ENCODE measurements around the gene RNF113B.

RNF113B gene

GRCh38 chr13:98203646-98204326 is 26.7 kb upstream of the RNF113B start:
- DNase-seq (ENCODE audit: low read depth in 2 of 2): no peak

- no peak for DNase-seq (ENCODE audit: low read depth in 2 of 2)
Measured at GRCh38 chr13:98201984-98202383, 24.9 kb upstream of the RNF113B start.

- no peak for DNase-seq (ENCODE audit: low read depth in 2 of 2)
Measured at GRCh38 chr13:98201189-98201588, 24.1 kb upstream of the RNF113B start.

- DNase-seq (ENCODE audit: low read depth in 2 of 2): no peak
Measured at GRCh38 chr13:98200211-98200878, 23.3 kb upstream of the RNF113B start.

GRCh38 chr13:98199480-98199879 is 22.4 kb upstream of the RNF113B start:
- no peak for DNase-seq (ENCODE audit: low read depth in 2 of 2)

GRCh38 chr13:98198683-98199082 is 21.6 kb upstream of the RNF113B start:
- DNase-seq (ENCODE audit: low read depth in 2 of 2): no peak

GRCh38 chr13:98195054-98195791 is 18.2 kb upstream of the RNF113B start:
- no peak for DNase-seq (ENCODE audit: low read depth in 2 of 2)

GRCh38 chr13:98192008-98192407 is 14.9 kb upstream of the RNF113B start:
- DNase-seq (ENCODE audit: low read depth in 2 of 2): no peak

- DNase-seq (ENCODE audit: low read depth in 2 of 2): no peak
Measured at GRCh38 chr13:98190889-98191444, 13.9 kb upstream of the RNF113B start.

- DNase-seq (ENCODE audit: low read depth in 2 of 2): no peak
Measured at GRCh38 chr13:98189841-98190505, 12.9 kb upstream of the RNF113B start.

GRCh38 chr13:98188544-98189166 is 11.6 kb upstream of the RNF113B start:
- DNase-seq (ENCODE audit: low read depth in 2 of 2): no peak

- DNase-seq (ENCODE audit: low read depth in 2 of 2): no peak
Measured at GRCh38 chr13:98187965-98188261, 10.8 kb upstream of the RNF113B start.

GRCh38 chr13:98187155-98187964 is 10.3 kb upstream of the RNF113B start:
- DNase-seq (ENCODE audit: low read depth in 2 of 2): no peak

- no peak for DNase-seq (ENCODE audit: low read depth in 2 of 2)
Measured at GRCh38 chr13:98184792-98185191, 7.7 kb upstream of the RNF113B start.

GRCh38 chr13:98182589-98182988 is 5.5 kb upstream of the RNF113B start:
- DNase-seq (ENCODE audit: low read depth in 2 of 2): no peak

- no peak for DNase-seq (ENCODE audit: low read depth in 2 of 2)
Measured at GRCh38 chr13:98182153-98182552, 5.1 kb upstream of the RNF113B start.

- DNase-seq (ENCODE audit: low read depth in 2 of 2): no peak
Measured at GRCh38 chr13:98181111-98181815, 4.2 kb upstream of the RNF113B start.

GRCh38 chr13:98180092-98180491 is 3.0 kb upstream of the RNF113B start:
- DNase-seq (ENCODE audit: low read depth in 2 of 2): no peak

GRCh38 chr13:98175823-98176222 is 1.2 kb downstream of the RNF113B start:
- no peak for DNase-seq (ENCODE audit: low read depth in 2 of 2)

GRCh38 chr13:98175043-98175442 is 2.0 kb downstream of the RNF113B start:
- no peak for DNase-seq (ENCODE audit: low read depth in 2 of 2)
